Vagina (tissue), 2 donors: ENCODE measurements around the gene SLC35E3.

Experiments used
- POLR2A ChIP-seq, 2 donors: fragments of 450-650 bp; IDR thresholded peaks; one replicate each; pipeline ENCODE4 v1.6.1; 2017; ENCODE audit warnings: antibody characterized with exemption in 2 of 2, mild to moderate bottlenecking in 2 of 2, moderate library complexity in 2 of 2
- POLR2AphosphoS5 ChIP-seq, 2 donors: sonication (generic); formaldehyde crosslinking; IDR thresholded peaks; one replicate each; pipeline ENCODE4 v1.9.0; 2017; ENCODE audit warnings: antibody characterized with exemption in 2 of 2, mild to moderate bottlenecking in 2 of 2, low read depth in 1 of 2; ENCODE audit not compliant: insufficient read depth in 1 of 2
- TF ChIP-seq, protein P1 (sequence below), 3 experiments: fragments of 450-650 bp in 2 of 3; fragments of 200-600 bp in 1 of 3; sonication (generic) in 1 of 3; IDR thresholded peaks; one replicate each; pipeline ENCODE4 v1.5.1; 2017 to 2019; ENCODE audit warnings: antibody characterized with exemption in 3 of 3, mild to moderate bottlenecking in 2 of 3, moderate library complexity in 2 of 3

GRCh38 chr12:68749861-68750260 lies 3.9 kb downstream of the SLC35E3 start:
- TF ChIP-seq POLR2A (IDR thresholded peaks at IDR 0.05) (no peak), POLR2AphosphoS5 (IDR thresholded peaks at IDR 0.05; ENCODE audit: insufficient read depth in 1 of 2, low read depth in 1 of 2) (no peak)
- TF ChIP-seq, protein P1, sequence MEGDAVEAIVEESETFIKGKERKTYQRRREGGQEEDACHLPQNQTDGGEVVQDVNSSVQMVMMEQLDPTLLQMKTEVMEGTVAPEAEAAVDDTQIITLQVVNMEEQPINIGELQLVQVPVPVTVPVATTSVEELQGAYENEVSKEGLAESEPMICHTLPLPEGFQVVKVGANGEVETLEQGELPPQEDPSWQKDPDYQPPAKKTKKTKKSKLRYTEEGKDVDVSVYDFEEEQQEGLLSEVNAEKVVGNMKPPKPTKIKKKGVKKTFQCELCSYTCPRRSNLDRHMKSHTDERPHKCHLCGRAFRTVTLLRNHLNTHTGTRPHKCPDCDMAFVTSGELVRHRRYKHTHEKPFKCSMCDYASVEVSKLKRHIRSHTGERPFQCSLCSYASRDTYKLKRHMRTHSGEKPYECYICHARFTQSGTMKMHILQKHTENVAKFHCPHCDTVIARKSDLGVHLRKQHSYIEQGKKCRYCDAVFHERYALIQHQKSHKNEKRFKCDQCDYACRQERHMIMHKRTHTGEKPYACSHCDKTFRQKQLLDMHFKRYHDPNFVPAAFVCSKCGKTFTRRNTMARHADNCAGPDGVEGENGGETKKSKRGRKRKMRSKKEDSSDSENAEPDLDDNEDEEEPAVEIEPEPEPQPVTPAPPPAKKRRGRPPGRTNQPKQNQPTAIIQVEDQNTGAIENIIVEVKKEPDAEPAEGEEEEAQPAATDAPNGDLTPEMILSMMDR (IDR thresholded peaks at IDR 0.05) = no peak
